Neuronal stem cell (in vitro differentiated cells): ENCODE measurements around the gene RASAL2.

ENCODE experiments used
- DNase-seq: peaks from one replicate; pipeline ENCODE4 v3.0.0-alpha.2; 2013; ENCODE audit warnings: low spot score
- H2AFZ ChIP-seq: one replicate; pipeline ENCODE4 v1.6.1; 2013; ENCODE audit warnings: mild to moderate bottlenecking, low read length, inconsistent platforms
- H2AK5ac ChIP-seq: 2 replicates; pipeline ENCODE4 v1.6.1; 2013; ENCODE audit warnings: low read depth, mild to moderate bottlenecking, inconsistent platforms, low read length, moderate library complexity, mixed read lengths
- H2BK120ac ChIP-seq: 2 replicates; pipeline ENCODE4 v1.6.1; 2013; ENCODE audit warnings: low read depth, mild to moderate bottlenecking, inconsistent platforms, low read length, moderate library complexity, mixed read lengths
- H2BK12ac ChIP-seq: one replicate; pipeline ENCODE4 v1.6.1; 2013; ENCODE audit warnings: low read length, inconsistent platforms
- H2BK15ac ChIP-seq: 2 replicates; pipeline ENCODE4 v1.6.1; 2013; ENCODE audit warnings: mild to moderate bottlenecking, low read length, inconsistent platforms, mixed read lengths
- H2BK5ac ChIP-seq: one replicate; pipeline ENCODE4 v1.6.1; 2013; ENCODE audit warnings: inconsistent platforms, mild to moderate bottlenecking, low read length, moderate library complexity
- H3K14ac ChIP-seq: one replicate; pipeline ENCODE4 v1.6.1; 2013; ENCODE audit warnings: low read length, inconsistent platforms
- H3K18ac ChIP-seq: 2 replicates; pipeline ENCODE4 v1.6.1; 2013; ENCODE audit warnings: low read length, inconsistent platforms
- H3K23ac ChIP-seq: 2 replicates; pipeline ENCODE4 v1.6.1; 2013; ENCODE audit warnings: low read depth, mild to moderate bottlenecking, mixed read lengths, low read length, inconsistent platforms; ENCODE audit not compliant: poor library complexity
- H3K27ac ChIP-seq: replicated peaks from 3 replicates; pipeline ENCODE4 v1.5.1; 2013; ENCODE audit warnings: low read length, inconsistent platforms
- H3K27me3 ChIP-seq, 3 experiments: 2 replicates each; pipeline ENCODE4 v1.6.1; 2013; ENCODE audit warnings: low read length in 3 of 3, mild to moderate bottlenecking in 2 of 3, inconsistent platforms in 1 of 3, low read depth in 1 of 3, mixed read lengths in 1 of 3, moderate library complexity in 1 of 3; ENCODE audit not compliant: control insufficient read depth in 3 of 3, insufficient read depth in 3 of 3
- H3K36me3 ChIP-seq, 2 donors: replicated peaks in 1 of 2; 2 replicates each; pipeline ENCODE4 v1.6.1; 2013; ENCODE audit warnings: low read length in 2 of 2; ENCODE audit not compliant: control insufficient read depth in 2 of 2, insufficient read depth in 2 of 2
- H3K4ac ChIP-seq: 2 replicates; pipeline ENCODE4 v1.6.1; 2013; ENCODE audit warnings: inconsistent platforms, mild to moderate bottlenecking, low read length, moderate library complexity
- H3K4me1 ChIP-seq, 2 donors: 1 replicate in 1 of 2; 2 replicates in 1 of 2; pipeline ENCODE4 v1.6.1; 2013; ENCODE audit warnings: low read length in 2 of 2, low read depth in 1 of 2; ENCODE audit not compliant: control insufficient read depth in 2 of 2, insufficient read depth in 1 of 2
- H3K4me2 ChIP-seq: one replicate; pipeline ENCODE4 v1.6.1; 2013; ENCODE audit warnings: mild to moderate bottlenecking, low read length, inconsistent platforms; ENCODE audit not compliant: insufficient read depth, poor library complexity, severe bottlenecking
- H3K4me3 ChIP-seq, 2 donors: 2 replicates each; pipeline ENCODE4 v1.5.1; 2013; ENCODE audit warnings: low read length in 2 of 2, mild to moderate bottlenecking in 2 of 2, inconsistent platforms in 1 of 2, moderate library complexity in 1 of 2
- H3K79me1 ChIP-seq: one replicate; pipeline ENCODE4 v1.6.1; 2013; ENCODE audit warnings: low read depth, mild to moderate bottlenecking, inconsistent platforms, low read length, moderate library complexity
- H3K9ac ChIP-seq: one replicate; pipeline ENCODE4 v1.6.1; 2013; ENCODE audit warnings: mild to moderate bottlenecking, low read depth, low read length, inconsistent platforms; ENCODE audit not compliant: poor library complexity
- H3K9me3 ChIP-seq, 2 donors: replicated peaks in 1 of 2; 2 replicates each; pipeline versions ENCODE3 to v1.6.1; 2013; ENCODE audit warnings: low read length in 2 of 2, mild to moderate bottlenecking in 2 of 2, inconsistent platforms in 1 of 2, low read depth in 1 of 2, mixed read lengths in 1 of 2, moderate library complexity in 1 of 2; ENCODE audit not compliant: control insufficient read depth in 2 of 2, insufficient read depth in 1 of 2
- H4K8ac ChIP-seq: one replicate; pipeline ENCODE4 v1.6.1; 2013; ENCODE audit warnings: low read depth, mild to moderate bottlenecking, inconsistent platforms, low read length, moderate library complexity
- H4K91ac ChIP-seq: one replicate; pipeline ENCODE4 v1.6.1; 2013; ENCODE audit warnings: low read length, low read depth, mild to moderate bottlenecking, inconsistent platforms; ENCODE audit not compliant: poor library complexity
- WGBS, 2 donors: extraction: QIAGEN DNeasy Blood & Tissue Kit; methylation state at CpG; one replicate each; pipeline ENCODE4 v1.1.7; 2013; ENCODE audit warnings: missing lambda C conversion rate in 2 of 2, mixed read lengths in 1 of 2; ENCODE audit not compliant: insufficient read length in 2 of 2, insufficient replicate concordance in 1 of 2; ENCODE audit errors: extremely low coverage in 2 of 2; 5-methylcytosine and 5-hydroxymethylcytosine counted together

Gene RASAL2

DNA sequence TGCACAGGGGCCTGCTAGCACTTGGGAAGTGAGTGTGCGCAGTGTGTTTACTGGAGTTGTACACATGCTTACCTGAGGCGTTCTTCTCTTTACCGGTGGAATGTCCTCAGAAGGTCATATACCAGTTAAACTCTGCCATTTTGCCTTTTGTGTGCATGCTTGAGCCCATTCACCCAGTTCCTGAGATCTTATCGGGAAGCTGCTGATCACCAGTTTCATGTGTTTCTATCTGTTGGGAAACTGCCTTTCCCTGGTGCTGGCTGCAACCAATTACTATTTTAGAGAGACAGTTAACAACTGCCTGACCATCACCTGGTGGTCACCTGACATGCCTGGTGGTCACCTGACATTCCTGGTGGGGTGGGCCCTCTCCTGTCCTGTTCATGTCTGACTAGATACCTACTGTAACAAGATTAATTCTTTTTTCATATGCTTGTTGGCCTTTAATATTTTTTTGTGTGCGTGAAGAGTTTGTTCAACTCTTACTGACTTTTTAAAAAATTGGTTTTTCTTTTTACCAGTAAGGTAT is 137.0 kb downstream of the RASAL2 start:
- H3K18ac ChIP-seq, result no peak overlapping the region
- WGBS, 2 donors, result no CpG with 5 or more reads among the region's 5 CpGs
- no peak overlapping the region for H3K4ac ChIP-seq
- H3K27ac ChIP-seq, result no peak overlapping the region
- H3K9ac ChIP-seq, result no peak overlapping the region
- H2BK15ac ChIP-seq, result no peak overlapping the region
- H4K8ac ChIP-seq, result no peak overlapping the region
- H2BK12ac ChIP-seq, result no peak overlapping the region
- H3K9me3 ChIP-seq, result no peaks in the 10 kb centered on the region
- H3K4me2 ChIP-seq, result no peak overlapping the region
- no peaks in the 10 kb centered on the region for H3K36me3 ChIP-seq
- H3K14ac ChIP-seq, result no peak overlapping the region
- H3K4me3 ChIP-seq, result no peak overlapping the region
- H3K79me1 ChIP-seq, result peaks cover 1% of the 10 kb centered on the region
- H2BK120ac ChIP-seq, result no peak overlapping the region
- no peak overlapping the region for H2BK5ac ChIP-seq
- no peaks in the 10 kb centered on the region for H3K4me1 ChIP-seq
- no peak overlapping the region for H4K91ac ChIP-seq
- no peak overlapping the region for H3K23ac ChIP-seq
- no peak overlapping the region for H2AK5ac ChIP-seq
- no peak for DNase-seq
- H2AFZ ChIP-seq, result no peak overlapping the region
- no peaks in the 10 kb centered on the region for H3K27me3 ChIP-seq

DNA sequence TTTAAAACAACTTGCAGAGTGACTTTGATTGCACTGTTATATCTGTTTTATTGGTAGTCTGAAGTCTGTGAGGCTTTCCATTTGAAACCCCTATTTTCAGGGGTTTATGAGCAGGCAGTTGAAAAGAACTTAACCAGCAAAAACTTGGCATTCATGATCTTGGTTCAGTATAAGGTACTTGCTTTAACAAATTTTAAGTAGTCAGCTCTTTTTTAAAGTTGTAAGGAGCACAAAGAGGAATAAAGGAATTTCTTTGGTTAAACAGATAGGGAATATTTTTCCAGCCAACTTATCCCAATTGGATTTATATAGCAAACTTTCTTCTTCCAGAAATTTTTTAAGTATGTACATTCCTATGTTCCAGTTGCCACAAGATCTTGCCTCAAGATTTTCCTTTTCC is 138.2 kb downstream of the RASAL2 start:
- H3K79me1 ChIP-seq, result peaks cover 1% of the 10 kb centered on the region
- H3K27ac ChIP-seq, result no peak overlapping the region
- no peak overlapping the region for H3K4me2 ChIP-seq
- no peak overlapping the region for H3K18ac ChIP-seq
- no peak for DNase-seq
- H3K4me3 ChIP-seq, result no peak overlapping the region
- no peaks in the 10 kb centered on the region for H3K4me1 ChIP-seq
- no peaks in the 10 kb centered on the region for H3K27me3 ChIP-seq
- H3K14ac ChIP-seq, result no peak overlapping the region
- no peak overlapping the region for H3K23ac ChIP-seq
- H2BK120ac ChIP-seq, result no peak overlapping the region
- H3K9me3 ChIP-seq, result no peaks in the 10 kb centered on the region
- no peak overlapping the region for H2BK12ac ChIP-seq
- H2BK15ac ChIP-seq, result no peak overlapping the region
- H2BK5ac ChIP-seq, result no peak overlapping the region
- no peak overlapping the region for H2AFZ ChIP-seq
- H3K4ac ChIP-seq, result no peak overlapping the region
- no peak overlapping the region for H2AK5ac ChIP-seq
- H3K9ac ChIP-seq, result no peak overlapping the region
- no peaks in the 10 kb centered on the region for H3K36me3 ChIP-seq
- H4K8ac ChIP-seq, result no peak overlapping the region
- H4K91ac ChIP-seq, result no peak overlapping the region

DNA sequence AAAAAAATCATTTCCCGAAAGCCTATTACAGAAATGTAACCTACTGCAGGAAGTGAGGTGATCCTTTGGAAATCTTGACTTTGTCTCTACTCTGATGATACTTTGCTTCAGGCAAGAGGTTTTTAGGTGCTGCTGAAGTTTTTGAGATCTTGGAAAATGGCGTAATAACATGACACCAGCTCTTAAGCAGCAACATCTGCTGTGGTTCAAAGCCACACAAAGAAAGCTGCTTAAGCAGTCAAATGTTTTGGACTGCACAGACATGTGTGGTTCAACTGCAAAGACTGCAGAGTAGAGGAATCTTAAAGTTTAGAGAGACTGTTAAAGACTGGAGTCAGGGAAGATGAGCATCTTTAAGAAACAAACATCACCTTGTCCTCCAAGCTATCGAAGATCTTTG is 139.0 kb downstream of the RASAL2 start:
- Histone ChIP-seq H2AFZ (no peak overlapping the region), H3K23ac (no peak overlapping the region), H3K79me1 (peaks cover 1% of the 10 kb centered on the region), H2BK15ac (no peak overlapping the region), H4K8ac (no peak overlapping the region), H3K4me2 (no peak overlapping the region), H3K9me3 (no peaks in the 10 kb centered on the region), H3K14ac (no peak overlapping the region), H3K4me3 (no peak overlapping the region), H3K9ac (no peak overlapping the region), H4K91ac (no peak overlapping the region), H2BK120ac (no peak overlapping the region), H3K36me3 (no peaks in the 10 kb centered on the region), H2BK12ac (no peak overlapping the region), H2BK5ac (no peak overlapping the region), H3K27ac (no peak overlapping the region), H3K27me3 (no peaks in the 10 kb centered on the region), H3K18ac (no peak overlapping the region), H2AK5ac (no peak overlapping the region), H3K4ac (no peak overlapping the region), H3K4me1 (no peaks in the 10 kb centered on the region)
- no peak for DNase-seq
- WGBS, 2 donors, result no CpG with 5 or more reads among the region's 3 CpGs

DNA sequence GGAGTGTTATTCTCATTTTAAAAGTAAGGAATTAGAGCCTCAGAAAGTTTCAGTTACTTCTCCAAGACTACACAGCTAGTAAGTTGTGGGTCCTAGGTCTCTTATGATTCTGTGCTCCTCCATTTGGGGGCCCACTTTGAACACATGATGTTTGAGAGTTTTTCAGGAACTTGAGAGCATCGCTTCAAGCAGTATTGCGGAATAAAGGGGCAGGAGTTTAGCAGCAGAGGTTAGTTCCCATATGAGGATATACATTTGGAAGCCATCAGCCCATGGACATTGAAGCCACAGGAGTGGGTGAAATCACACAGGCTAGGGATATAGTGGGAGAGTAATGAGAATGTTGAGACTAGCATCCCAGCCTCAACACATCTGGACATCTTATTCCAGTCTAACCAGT is 143.2 kb downstream of the RASAL2 start:
- Histone ChIP-seq H2BK120ac (no peak overlapping the region), H3K4me2 (no peak overlapping the region), H4K91ac (no peak overlapping the region), H3K27ac (no peak overlapping the region), H3K23ac (no peak overlapping the region), H3K79me1 (no peaks in the 10 kb centered on the region), H3K36me3 (no peaks in the 10 kb centered on the region), H2AFZ (no peak overlapping the region), H3K4me1 (no peaks in the 10 kb centered on the region), H3K4ac (no peak overlapping the region), H3K9ac (no peak overlapping the region), H4K8ac (no peak overlapping the region), H2BK5ac (no peak overlapping the region), H3K18ac (no peak overlapping the region), H2BK12ac (no peak overlapping the region), H3K9me3 (no peaks in the 10 kb centered on the region), H3K27me3 (no peaks in the 10 kb centered on the region), H2AK5ac (no peak overlapping the region), H2BK15ac (no peak overlapping the region), H3K4me3 (no peak overlapping the region), H3K14ac (no peak overlapping the region)
- no peak for DNase-seq
- WGBS, 2 donors, result no CpG with 5 or more reads among the region's 2 CpGs
